Stimulated activated CD8-positive, alpha-beta memory T cell treated with anti-CD3 and anti-CD28 coated beads, Interleukin-4, amount 100 ng/mL, for 1 hour (primary cell): Measurements from ENCODE around the gene GPATCH8.
"Not testable (repeated sequence)": the region's sequence is repeated elsewhere in the genome, so short reads cannot be mapped to it uniquely, and the experiment has no call there.

Experiments used
- DNase-seq, 2 donors: peaks; one replicate each; pipeline ENCODE4 v3.0.0-alpha.2; 2020; ENCODE audit warnings: low read depth in 2 of 2, low spot score in 1 of 2

The GPATCH8 gene

DNA sequence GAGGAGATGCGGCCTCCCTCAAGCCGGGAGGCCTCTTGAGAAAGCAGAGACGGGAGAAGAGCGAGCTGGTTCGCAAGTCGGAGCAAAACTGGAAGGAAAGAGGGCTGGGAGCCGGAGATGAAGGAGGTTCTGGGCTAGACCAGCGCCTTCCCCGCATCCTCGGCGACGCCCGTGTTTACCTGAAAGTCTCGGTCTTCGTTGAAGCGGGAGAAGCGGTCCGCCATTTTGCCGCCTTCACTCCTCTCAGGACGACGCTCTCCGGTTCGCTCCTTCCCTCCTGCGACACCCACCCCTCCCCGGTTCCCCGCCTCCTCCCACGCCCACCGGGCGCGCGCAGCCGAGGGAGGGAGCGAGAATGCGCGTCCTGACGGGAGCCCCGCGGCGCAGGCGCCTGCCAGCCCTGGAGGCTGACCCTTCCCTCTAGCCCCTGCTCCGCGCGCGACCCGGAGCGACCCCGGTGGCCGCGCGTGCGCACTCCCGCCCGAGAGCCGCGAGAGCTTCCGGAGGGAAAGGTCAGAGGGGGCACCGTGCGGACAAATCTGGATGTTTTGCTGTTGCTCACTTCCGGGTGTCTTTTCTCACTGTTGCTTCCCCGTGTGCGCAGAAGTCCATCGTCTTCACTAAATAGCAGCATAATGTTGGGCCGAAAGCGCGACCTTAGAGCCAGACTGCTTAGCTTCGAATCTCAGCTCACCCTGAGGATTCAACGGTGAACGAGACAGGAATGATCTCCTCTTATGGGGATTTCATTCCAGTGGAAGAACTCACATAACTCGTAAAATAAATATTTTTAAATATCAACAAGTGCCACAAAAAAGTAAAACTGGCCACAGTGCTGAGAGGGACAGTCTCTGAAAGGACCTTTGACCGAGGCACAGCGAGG lies at the start of gene GPATCH8:
Gene GPATCH8, minus strand, starts transcription at position 260 of the 883 bp plus-strand sequence. Its CDS starts 36 bp downstream, at position 224.
- peak; percentile 85 to 88 for DNase-seq

- DNase-seq: no peak
Measured at GRCh38 chr17:44552361-44552760, 49.2 kb upstream of the GPATCH8 start.

DNA sequence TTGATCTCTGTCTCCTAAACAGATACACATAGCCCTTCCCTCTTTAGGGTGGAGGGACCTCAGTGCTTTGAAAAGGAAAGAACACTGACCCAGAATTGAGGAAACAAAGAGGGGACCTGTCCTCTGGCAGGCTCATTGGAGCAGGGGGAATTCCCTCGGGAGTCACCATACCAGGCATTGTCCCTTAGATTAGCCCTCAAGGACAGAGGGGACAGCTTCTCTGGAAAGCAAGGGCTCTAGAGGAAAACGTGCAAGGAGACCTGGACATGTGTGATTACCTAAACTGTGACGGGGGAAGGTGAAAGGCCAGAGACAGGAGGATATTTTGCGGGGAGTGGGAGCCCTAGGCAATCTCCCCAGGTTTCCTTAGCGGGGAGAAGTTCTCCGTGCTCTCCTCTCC lies 46.5 kb upstream of the GPATCH8 start:
- no peak for DNase-seq

DNA sequence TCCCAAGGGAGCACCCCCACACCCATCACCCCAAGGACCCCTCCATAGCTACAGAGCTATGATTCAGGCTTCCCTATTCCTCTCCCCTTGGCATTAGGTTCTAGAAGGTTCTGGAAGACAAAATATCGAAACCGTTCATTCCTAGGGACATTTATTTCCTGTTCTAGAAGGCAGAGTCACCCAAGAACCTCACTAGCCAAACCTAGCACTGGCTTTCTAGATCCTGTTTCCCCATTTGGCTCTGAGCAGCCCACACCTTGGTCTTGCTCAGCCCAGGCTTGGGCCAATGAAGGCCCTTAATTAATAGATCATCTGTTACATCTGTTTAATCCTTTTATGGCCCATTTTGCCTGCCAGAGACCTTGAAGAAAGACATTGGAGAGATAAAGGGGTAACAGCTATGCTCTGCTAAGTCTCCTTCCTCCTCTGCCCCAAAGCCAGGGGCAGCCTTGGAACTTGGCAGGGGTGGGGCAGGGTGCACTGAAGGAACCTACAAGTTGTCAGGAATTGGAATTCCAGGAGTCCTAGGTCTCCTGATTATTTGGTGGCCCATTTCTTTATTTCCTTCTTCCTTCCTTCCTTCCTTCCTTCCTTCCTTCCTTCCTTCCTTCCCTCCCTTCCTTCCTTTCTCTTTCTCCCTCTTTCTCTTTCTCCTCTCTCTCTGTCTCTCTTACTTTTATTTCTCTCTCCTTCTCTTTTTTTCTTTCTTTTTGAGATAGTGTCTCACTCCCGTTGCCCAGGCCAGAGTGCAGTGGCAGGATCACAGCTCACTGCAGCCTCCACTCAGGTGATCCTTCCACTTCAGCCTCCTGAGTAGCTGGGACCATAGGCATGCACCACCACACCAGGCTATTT lies 45.4 kb upstream of the GPATCH8 start:
- no peak for DNase-seq

GRCh38 chr17:44547625-44548267 lies 44.5 kb upstream of the GPATCH8 start:
- no peak for DNase-seq

DNA sequence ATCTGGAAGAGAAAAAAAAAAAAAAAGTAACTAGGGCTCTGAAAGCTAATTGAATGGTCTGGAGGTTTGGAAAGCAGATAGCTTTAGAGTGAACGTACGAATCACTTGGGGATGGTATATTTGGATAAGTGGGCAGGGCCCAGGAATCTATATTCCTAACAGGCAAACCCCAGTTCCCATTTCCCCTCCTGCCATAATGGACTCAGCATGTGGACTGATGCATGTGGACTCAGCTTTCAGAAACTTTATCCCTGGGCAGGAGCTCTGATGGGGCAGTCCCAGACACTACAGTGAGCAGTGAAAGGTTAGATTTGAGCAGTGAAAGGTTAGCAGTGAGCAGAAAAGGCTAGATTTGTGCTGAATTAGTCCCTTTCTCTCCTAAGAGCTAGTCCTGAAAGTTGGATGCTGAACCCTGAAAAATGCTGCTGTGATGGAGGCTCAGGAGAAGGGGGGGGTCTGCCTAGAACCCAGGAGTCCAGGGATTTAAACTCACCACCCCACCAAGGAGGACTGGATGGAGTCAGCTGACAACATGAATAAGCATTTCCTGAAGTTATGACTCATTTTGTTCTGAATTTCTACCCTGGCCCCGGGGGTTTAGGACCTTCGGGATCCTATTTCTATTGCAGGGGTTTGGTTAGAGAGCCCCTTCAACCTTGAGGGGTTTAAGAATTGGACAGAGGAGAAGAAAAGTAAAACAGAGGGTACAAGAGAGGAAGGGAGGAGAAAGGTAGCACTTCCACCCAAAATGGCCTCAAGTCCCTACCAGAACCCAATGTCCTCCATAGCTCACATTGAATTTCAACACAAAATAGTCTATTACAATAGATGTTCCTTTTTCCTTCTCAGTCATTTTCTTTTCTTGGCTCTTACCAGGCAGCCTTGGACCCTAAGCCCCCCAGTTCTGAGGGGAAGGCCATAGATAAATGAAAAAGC lies 43.7 kb upstream of the GPATCH8 start:
- DNase-seq: no peak

GRCh38 chr17:44543905-44544523 lies 40.8 kb upstream of the GPATCH8 start:
- DNase-seq: no peak

DNA sequence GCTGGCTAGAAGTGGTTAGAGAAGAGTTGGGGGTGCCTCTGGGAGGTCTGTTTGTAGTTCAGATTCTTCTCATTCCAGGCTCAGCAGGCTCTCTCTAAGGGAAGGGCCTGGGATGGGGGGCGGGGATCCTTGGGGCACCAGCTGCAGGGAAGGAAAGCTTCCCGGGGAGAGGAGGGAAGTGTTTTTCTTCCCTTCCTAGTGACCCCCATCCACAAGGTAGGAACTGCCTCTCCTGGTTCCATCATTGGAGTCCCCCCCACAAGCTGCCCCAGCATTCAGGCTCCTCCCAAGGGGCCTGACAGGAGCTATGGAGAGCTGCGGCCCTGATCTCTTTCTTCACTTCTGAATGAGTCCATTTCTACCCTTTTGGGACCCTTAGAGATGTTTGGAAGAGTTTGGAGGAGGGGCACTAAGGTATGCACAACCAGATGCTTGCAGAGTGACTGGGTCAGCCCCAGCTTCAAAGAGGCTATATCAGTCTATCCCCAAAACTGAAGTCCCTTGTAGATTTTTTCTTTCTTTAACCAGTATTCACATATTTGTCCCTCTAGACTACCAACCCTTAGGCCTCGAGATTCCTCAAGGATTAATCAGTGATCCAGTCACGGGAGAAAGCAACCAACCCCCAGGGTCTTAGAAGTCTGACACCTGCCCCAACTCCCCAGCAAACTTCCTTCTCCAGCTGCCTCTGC lies 40.2 kb upstream of the GPATCH8 start:
- DNase-seq: no peak

DNA sequence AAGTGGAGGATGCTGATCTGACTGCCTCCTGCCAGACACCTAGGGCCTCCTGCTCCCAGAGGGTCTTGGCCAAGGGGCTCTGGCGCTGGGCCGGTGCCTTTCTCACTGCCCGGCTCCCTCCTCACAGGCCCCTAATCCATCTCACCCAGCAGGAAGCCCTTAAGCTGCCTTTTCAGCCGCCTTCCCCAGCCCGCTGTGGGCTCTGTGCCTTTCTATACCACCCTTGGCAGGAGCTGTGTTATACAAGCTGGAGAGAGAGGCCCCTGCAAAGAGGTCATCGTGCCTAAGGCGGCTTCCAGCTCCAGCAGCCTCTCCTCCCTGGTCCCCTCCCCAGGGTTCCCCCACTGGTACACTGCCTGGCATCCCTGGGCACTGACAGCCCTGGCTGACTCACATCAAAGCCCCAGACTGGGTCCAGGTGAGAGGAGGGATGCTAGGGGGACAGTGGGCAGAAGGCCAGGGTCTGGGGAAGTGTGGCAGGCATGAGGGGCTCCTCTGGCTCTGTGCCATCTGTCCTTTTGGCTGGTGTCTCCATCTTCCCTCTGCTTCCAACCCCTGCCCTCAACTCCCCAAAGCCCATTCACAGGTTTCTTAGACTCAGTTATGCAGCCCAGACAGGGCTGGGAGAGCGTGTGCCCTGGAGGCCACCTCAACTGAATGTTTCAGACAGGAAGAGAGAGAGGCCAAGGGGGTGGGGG lies 38.8 kb upstream of the GPATCH8 start:
- no peak for DNase-seq

GRCh38 chr17:44540246-44541084 lies 37.3 kb upstream of the GPATCH8 start:
- no peak for DNase-seq

DNA sequence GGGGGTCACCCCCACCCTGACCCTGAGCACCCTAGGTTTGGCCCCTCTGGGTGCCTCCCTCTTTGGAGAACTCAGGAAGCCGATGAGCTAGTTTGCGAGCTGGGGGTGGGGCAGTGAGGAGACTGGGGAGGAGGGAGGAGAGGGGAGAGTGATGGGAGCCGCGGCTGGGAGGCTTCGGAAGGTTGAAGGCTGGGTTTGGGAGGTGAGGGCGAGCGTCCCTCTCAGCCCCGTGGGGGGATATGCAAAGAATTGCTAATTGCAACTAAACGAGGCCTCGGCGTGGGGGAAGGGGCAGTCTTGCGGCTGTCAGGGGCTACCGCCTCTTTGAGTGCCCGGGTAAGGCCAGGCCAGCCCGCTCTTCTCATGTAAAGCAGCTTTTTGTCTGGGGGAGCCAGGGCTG lies 36.5 kb upstream of the GPATCH8 start:
- DNase-seq: no peak

DNA sequence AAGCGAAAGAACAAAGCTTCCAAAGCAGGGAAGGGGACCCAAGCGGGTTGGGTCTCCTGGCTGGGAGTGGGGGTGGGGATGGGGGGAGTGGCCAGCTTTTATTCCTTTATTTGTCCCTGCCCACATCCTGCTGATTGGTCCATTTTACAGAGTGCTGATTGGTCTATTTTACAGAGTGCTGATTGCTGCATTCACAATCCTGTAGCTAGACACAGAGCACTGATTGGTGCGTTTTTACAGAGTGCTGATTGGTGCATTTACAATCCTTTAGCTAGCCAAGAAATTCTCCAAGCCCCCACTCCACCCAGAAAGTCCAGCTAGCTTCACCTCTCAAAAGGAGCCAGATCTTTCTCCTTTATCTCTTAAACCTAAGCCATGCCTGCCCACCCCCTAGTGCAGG lies 34.7 kb upstream of the GPATCH8 start:
- not testable (repeated sequence) for DNase-seq

DNA sequence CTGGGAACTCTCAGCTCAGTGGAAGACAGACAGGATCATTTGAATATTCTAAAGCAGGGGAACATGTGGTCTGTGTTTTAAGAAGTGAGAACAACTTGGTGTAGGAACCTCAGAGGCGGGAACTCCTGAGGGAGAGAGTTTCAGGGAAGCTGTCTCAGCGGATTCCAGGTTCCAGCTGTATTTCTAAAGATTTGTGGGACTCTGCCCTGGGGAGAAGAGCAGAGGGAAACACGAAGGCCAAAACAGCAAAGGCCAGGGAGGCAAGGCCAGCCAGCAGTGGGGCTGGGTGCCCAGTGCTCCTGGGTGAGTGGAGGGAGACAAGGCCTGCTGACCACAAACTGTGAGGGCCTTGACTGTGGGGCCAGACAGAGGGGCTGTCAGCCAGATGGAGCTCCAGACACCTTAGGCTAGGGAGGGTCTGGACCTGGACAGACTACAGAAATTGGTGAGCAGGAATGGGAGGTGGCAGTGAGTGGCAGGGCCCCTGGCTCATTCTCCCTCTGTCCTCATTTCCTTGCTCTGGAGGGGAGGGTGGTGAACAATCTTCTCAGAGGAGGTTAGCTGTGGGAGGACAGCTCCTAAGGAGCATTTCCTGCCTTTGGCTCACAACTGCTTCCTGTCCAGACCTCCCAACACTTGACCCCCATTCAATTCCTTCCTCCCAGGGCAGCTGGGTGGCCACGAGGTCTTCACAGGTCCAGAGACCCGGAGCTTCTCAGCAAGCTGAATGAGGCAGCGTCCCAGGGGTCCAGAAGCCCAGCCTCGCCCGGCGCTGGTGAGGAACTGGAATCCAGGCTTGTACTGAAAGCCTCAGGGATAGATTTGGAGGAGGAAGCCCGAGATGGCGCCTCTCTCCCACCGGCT lies 33.1 kb upstream of the GPATCH8 start:
- DNase-seq: no peak

DNA sequence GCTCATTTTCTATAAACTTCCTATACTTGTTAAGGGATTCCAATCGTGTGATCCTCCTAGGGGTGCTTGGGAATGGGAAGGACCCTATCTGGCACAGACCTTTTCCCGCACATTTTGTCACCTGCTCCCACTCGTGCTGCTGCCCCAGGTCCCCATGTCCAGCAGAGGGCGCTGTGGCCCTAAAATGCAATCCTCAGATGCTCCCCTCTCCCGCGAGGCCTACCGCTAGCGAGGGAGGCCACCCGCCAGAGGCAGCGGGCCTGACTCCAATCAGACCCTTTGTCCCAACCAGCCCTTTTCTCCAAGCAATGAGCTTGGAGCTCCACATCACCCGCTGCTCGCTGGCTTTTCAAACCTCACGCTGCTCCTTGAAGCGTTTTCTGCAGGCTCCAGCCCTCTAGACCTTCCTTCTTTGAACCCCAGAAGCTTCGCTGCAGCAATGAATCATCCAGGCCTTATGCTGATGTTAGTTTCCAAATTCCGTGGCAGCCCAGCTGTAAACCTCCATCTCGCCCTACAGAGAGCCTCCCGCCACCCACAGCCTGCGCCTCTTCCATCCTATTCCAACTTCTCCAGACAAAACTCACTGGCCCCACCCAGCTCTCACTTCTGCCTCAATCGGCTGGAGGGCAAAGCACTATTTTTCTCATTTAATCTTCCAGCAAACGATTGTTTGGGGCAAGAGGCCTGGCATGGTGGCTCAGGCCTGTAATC lies 30.5 kb upstream of the GPATCH8 start:
- peak; percentile 76 to 83 for DNase-seq

- no peak for DNase-seq
Measured at GRCh38 chr17:44530896-44531418, 27.8 kb upstream of the GPATCH8 start.

DNA sequence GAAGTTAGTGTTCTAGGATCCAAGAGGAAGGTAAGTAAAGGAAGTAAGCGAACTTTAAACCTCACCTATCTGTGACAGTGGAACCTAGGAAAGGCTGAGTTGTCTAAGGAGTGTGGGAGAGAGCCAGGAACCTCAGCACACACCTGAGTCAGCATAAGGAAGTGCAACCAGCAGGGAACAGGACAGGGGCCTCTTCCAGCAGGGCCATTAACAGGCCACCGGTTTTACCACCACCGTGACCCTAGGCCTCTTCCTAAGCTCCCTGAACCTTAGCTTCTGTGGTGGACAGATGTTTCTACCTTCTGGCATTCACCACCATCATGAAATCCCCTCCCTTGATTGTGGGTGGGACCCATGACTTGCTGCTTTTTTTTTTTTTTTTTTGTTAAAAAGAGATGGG lies 26.7 kb upstream of the GPATCH8 start:
- no peak for DNase-seq
